Mesodermal cell (in vitro differentiated cells): ENCODE data around the gene SP4.

Source experiments
- H3K27ac ChIP-seq: 2 replicates; pipeline ENCODE4 v1.7.0; 2013; ENCODE audit warnings: mild to moderate bottlenecking, low read depth, low read length, moderate library complexity; ENCODE audit not compliant: severe bottlenecking
- H3K36me3 ChIP-seq: 2 replicates; pipeline ENCODE4 v1.7.1; 2013; ENCODE audit warnings: mild to moderate bottlenecking, low read length, moderate library complexity; ENCODE audit not compliant: control insufficient read depth, insufficient read depth
- H3K4me1 ChIP-seq: one replicate; pipeline ENCODE4 v1.7.1; 2013; ENCODE audit warnings: mild to moderate bottlenecking, low read length; ENCODE audit not compliant: insufficient read depth, control insufficient read depth, poor library complexity, severe bottlenecking
- H3K4me3 ChIP-seq: 2 replicates; pipeline ENCODE4 v1.7.0; 2013; ENCODE audit warnings: low read length, control low read depth, mild to moderate bottlenecking; ENCODE audit not compliant: insufficient read depth, poor library complexity, severe bottlenecking; ENCODE audit errors: extremely low read depth
- H3K9me3 ChIP-seq: 2 replicates; pipeline ENCODE4 v1.7.1; 2013; ENCODE audit warnings: mild to moderate bottlenecking, low read length, moderate library complexity; ENCODE audit not compliant: control insufficient read depth
- WGBS, 2 experiments: methylation state at CpG; one replicate each; pipeline ENCODE4 v1.1.5; 2013; ENCODE audit warnings: missing lambda C conversion rate in 2 of 2; ENCODE audit not compliant: insufficient coverage in 2 of 2; 5-methylcytosine and 5-hydroxymethylcytosine counted together

The SP4 gene

DNA sequence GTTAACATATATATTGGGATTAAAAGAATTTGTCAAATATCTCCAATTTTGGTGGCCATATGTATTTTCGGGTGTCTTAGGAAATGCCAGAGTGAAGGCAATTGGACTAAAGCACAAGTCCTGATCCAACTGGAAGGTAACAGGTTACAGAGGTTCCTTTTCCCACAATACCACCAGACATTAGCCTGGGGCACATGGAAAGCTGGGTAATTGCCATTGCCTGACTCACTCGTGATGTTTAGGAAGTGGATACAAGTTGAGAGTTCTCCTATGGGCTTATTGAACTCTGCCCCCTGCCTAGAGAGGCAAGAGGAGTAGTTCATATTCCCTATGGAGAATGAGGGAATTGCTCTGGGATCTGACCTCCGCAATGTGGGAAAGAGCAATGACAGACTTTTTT is 120.6 kb downstream of the SP4 start:
- no peaks in the 10 kb centered on the region for H3K36me3 ChIP-seq
- no peak overlapping the region for H3K4me3 ChIP-seq
- no peak overlapping the region for H3K27ac ChIP-seq
- no peaks in the 10 kb centered on the region for H3K4me1 ChIP-seq
- 63 to 100% methylated on average over 1 of the region's 3 CpGs for WGBS, 2 experiments
- no peaks in the 10 kb centered on the region for H3K9me3 ChIP-seq

DNA sequence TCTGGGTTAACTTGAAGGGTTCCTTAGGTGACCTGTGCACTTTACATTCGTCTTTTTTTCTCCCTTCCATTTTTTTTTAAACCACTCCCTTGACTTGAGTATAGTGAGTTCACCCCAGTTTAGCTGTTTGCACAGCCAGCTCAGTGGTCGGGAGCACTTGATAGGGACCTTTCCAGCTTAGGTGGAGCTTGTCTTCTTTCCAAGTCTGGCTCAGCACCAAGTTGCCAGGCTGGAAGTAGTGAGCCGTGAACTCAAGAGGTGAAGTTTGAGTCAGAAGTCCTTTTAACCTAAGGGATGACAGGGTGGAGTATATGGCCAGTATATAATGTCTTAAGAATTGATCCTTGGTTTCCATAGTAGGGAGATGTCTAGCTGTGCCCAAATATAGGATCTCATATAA is 122.2 kb downstream of the SP4 start:
- H3K36me3 ChIP-seq: no peaks in the 10 kb centered on the region
- H3K4me1 ChIP-seq: no peaks in the 10 kb centered on the region
- 83 to 87% methylated on average over 1 to 3 of the region's 3 CpGs for WGBS, 2 experiments
- H3K4me3 ChIP-seq: no peak overlapping the region
- no peaks in the 10 kb centered on the region for H3K9me3 ChIP-seq
- no peak overlapping the region for H3K27ac ChIP-seq

DNA sequence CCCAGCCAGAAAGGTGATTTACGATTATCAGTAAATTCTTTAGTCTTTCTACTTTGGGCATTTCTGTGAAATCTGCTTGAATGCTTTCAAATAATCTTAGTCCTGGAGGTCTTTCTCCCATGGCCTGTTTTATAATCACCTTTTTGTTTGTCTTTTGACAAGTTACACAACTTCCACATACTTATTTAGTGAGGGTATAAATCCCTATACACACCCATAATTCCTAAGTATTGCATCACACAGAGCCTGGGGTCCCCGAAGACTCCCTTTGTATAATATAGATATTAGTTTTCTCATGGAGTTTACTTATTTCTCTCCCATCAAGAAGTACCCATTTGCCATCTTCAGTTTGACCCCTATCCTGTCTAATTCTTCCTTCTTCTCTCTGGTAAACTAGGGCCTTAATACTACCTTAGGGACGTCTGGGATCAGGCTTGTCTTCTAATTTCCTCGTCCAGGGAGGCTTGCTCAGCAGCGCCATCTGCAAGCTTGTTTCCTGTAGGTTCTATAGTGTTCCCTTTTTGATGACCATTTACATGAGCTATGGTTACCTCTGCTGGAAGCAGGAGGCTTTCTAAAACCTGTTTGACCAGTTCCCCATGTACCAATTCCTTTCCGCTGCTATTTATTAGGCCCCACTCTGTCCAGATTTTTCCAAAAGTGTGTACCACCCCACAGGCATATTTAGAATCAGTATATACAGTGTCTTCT is 123.1 kb downstream of the SP4 start:
- no peaks in the 10 kb centered on the region for H3K4me1 ChIP-seq
- H3K27ac ChIP-seq: no peak overlapping the region
- H3K4me3 ChIP-seq: no peak overlapping the region
- 63 to 74% methylated on average over 2 to 4 of the region's 6 CpGs for WGBS, 2 experiments
- H3K9me3 ChIP-seq: no peaks in the 10 kb centered on the region
- no peaks in the 10 kb centered on the region for H3K36me3 ChIP-seq

DNA sequence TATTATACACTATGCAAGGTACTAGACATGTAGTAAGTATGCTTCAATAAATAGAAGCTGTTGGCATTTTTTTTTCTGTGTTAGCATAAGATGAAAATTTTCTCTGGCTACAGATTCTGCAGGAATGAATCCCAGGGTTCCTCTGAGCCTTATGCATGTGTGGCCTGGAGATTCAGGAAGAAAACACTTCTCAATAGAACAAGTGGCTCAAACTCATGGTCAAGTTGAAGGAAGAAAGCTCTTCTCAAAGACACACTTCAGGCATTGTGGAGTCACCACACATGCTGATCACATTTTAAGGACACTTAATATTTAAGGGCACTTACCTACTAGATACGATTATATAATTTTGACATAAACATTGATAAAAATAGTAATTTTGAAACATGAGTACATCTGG is 134.5 kb downstream of the SP4 start:
- H3K36me3 ChIP-seq: no peaks in the 10 kb centered on the region
- H3K9me3 ChIP-seq: no peaks in the 10 kb centered on the region
- H3K27ac ChIP-seq: no peak overlapping the region
- no peaks in the 10 kb centered on the region for H3K4me1 ChIP-seq
- no peak overlapping the region for H3K4me3 ChIP-seq
- no CpG with 5 or more reads among the region's 1 CpG for WGBS, 2 experiments
